ENCODE data around the gene SV2C.

- TF ChIP-seq, protein P1, sequence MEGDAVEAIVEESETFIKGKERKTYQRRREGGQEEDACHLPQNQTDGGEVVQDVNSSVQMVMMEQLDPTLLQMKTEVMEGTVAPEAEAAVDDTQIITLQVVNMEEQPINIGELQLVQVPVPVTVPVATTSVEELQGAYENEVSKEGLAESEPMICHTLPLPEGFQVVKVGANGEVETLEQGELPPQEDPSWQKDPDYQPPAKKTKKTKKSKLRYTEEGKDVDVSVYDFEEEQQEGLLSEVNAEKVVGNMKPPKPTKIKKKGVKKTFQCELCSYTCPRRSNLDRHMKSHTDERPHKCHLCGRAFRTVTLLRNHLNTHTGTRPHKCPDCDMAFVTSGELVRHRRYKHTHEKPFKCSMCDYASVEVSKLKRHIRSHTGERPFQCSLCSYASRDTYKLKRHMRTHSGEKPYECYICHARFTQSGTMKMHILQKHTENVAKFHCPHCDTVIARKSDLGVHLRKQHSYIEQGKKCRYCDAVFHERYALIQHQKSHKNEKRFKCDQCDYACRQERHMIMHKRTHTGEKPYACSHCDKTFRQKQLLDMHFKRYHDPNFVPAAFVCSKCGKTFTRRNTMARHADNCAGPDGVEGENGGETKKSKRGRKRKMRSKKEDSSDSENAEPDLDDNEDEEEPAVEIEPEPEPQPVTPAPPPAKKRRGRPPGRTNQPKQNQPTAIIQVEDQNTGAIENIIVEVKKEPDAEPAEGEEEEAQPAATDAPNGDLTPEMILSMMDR (IDR thresholded peaks at IDR 0.05), result no peak
- no peak for TF ChIP-seq EZH2 (IDR thresholded peaks at IDR 0.05)
Measured at GRCh38 chr5:76165029-76165428, 81.8 kb downstream of the SV2C start.
